ENCODE data around the gene ROR2.

- no peak for TF ChIP-seq CTCF (IDR thresholded peaks at IDR 0.05; ENCODE audit: insufficient read depth, low read length, poor library complexity, severe bottlenecking)
- TF ChIP-seq EZH2phosphoT487 (conservative IDR thresholded peaks at IDR 0.05; ENCODE audit: low read length): no peak
Observed at GRCh38 chr9:91833878-91834255, 116.2 kb downstream of the ROR2 start.
